Muscle layer of duodenum (tissue), 2 donors: Measurements from ENCODE around the gene PRKAA2.

ENCODE experiments used
- H3K27ac ChIP-seq: one replicate; pipeline ENCODE4 v1.7.0; 2013; ENCODE audit warnings: mild to moderate bottlenecking, low read length
- H3K27me3 ChIP-seq: one replicate; pipeline ENCODE4 v1.7.0; 2013; ENCODE audit warnings: low read depth, mild to moderate bottlenecking, control low read depth, low read length
- H3K36me3 ChIP-seq, 2 donors: one replicate each; pipeline ENCODE4 v1.7.0; 2013; ENCODE audit warnings: low read length in 2 of 2, control low read depth in 1 of 2, mild to moderate bottlenecking in 1 of 2; ENCODE audit not compliant: insufficient read depth in 2 of 2, control insufficient read depth in 1 of 2
- H3K4me1 ChIP-seq, 2 donors: one replicate each; pipeline ENCODE4 v1.7.0; 2013; ENCODE audit warnings: low read length in 2 of 2, mild to moderate bottlenecking in 2 of 2, control low read depth in 1 of 2, moderate library complexity in 1 of 2; ENCODE audit not compliant: insufficient read depth in 2 of 2, control insufficient read depth in 1 of 2
- H3K4me3 ChIP-seq, 2 donors: one replicate each; pipeline ENCODE4 v1.7.0; 2013; ENCODE audit warnings: low read length in 2 of 2, low read depth in 1 of 2, mild to moderate bottlenecking in 1 of 2
- H3K9me3 ChIP-seq, 2 donors: one replicate each; pipeline ENCODE4 v1.7.0; 2013; ENCODE audit warnings: low read length in 2 of 2, control low read depth in 1 of 2, mild to moderate bottlenecking in 1 of 2; ENCODE audit not compliant: control insufficient read depth in 1 of 2
- donor health status: healthy.

Gene PRKAA2

DNA sequence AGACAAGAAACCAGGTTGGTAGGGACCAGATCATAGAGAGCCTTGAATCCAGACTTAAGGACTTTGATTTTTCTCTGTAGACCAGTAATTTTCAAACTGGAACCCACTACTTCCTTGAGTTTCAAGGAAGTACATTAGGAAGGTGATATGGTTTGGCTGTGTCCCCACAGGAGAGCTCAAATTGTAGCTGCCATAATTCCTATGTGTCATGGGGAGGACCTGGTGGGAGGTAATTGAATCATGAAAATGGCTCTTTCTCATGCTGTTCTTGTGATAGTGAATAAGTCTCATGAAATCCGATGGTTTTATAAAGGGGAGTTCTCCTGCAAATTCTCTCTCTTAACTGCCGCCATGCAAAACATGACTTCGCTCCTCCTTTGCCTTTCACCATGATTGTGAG is 10.1 kb upstream of the PRKAA2 start:
- Histone ChIP-seq H3K4me1 (no peaks in the 10 kb centered on the region), H3K9me3 (no peaks in the 10 kb centered on the region), H3K27ac (no peak overlapping the region), H3K36me3 (no peaks in the 10 kb centered on the region), H3K27me3 (no peaks in the 10 kb centered on the region), H3K4me3 (no peak overlapping the region)

DNA sequence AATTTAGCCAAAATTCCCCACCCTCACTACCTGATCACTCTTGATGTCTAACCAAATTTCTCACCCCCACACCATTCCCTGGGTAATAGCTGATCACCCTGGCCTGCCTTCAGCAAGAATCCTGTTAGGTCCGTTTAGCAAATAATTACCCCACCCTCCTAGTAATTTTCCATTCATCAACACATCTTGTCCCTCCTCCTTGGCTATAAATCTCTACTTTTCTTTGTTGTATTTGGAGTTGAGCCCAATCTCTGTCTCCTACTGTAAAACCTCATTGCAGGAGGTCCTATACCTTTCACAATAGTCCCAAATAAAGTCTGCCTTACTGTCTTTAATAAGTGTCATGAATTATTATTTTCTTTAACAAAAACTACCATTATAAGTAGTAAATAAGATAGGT is 6.9 kb upstream of the PRKAA2 start:
- Histone ChIP-seq H3K4me1 (no peaks in the 10 kb centered on the region), H3K9me3 (no peaks in the 10 kb centered on the region), H3K27me3 (no peaks in the 10 kb centered on the region), H3K36me3 (no peaks in the 10 kb centered on the region), H3K4me3 (no peak overlapping the region), H3K27ac (no peak overlapping the region)

DNA sequence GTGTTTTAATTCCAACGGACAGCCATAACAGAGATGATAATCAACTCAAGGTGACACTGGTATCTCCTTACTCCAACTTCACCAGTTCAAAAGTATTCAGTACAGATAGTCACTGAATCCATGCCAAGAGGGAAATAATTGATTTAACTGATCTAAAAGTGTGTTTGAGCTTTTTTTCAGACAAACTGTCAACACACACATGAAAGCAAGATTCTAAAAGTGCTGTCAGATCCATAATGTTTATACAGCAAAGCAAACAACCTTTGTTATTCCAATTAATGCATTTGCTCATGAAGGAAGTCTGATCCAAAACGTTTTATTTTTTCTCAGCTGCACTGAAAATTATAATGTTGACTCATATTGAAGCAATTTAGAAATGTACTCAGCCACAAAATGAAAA is 5.9 kb upstream of the PRKAA2 start:
- no peak overlapping the region for H3K27ac ChIP-seq
- H3K9me3 ChIP-seq: no peaks in the 10 kb centered on the region
- H3K4me3 ChIP-seq: no peak overlapping the region
- H3K27me3 ChIP-seq: no peaks in the 10 kb centered on the region
- H3K4me1 ChIP-seq: no peaks in the 10 kb centered on the region
- H3K36me3 ChIP-seq: no peaks in the 10 kb centered on the region

DNA sequence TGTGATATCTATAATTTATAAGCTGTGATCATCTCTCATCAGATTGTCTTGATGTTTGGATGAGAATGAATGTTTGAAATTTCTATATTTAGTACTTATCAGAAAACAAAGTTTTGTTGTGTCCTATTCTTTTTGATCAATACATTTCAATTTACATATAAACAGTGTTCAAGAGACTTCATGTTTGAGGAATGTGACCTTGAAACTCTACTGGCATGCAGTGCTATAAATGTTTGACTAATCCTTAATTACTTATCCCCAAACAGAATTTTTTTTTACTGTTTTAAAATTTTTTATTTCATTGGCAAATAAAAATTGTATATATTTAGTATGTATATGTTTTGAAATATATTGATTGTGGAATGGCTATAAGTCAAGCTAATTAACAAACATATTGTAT is 1.5 kb upstream of the PRKAA2 start:
- H3K9me3 ChIP-seq: no peaks in the 10 kb centered on the region
- H3K27ac ChIP-seq: no peak overlapping the region
- no peaks in the 10 kb centered on the region for H3K27me3 ChIP-seq
- H3K4me1 ChIP-seq: no peaks in the 10 kb centered on the region
- H3K4me3 ChIP-seq: no peak overlapping the region
- no peaks in the 10 kb centered on the region for H3K36me3 ChIP-seq

DNA sequence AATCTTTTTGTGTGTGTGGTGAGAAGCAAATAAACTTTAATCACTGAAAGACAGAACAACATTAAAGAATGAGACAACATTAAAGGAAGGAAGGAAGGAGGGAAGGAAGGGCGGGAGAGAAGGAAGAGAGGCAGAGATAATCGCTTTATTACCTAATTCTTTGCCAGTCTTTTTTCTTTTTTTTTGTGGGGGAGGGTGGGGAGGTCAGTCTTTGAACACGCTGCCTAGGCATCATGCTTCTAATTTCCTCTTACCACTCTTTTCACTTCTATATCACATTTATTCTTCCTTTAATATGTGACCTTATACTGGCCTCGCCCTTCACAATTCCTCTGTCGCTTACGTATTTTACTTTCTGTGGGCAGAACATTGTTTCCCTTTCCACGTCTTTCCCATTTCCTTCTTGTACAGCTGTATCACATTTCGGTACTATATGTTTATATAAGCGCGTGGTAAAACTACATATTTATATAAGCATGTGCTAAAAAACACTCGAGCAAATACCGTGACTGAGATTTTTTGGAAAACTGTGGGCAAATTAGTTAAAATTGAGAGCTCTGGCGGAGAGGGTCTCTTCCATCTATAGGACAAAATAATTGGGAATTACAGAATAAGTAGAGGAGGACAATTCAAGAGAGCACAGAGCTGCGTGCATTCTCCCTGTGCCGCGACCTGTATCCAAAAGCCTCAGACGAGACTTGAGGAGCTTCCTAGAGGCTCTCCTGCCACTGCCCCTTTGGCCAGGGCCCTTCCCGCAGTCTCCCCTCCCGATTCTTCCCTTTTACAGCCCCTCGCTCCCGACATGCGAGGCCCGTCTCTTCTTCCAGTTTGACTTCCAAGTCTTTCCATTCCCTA is 823 bp upstream of the PRKAA2 start:
- peak overlapping the region; percentile 1 for H3K27ac ChIP-seq

DNA sequence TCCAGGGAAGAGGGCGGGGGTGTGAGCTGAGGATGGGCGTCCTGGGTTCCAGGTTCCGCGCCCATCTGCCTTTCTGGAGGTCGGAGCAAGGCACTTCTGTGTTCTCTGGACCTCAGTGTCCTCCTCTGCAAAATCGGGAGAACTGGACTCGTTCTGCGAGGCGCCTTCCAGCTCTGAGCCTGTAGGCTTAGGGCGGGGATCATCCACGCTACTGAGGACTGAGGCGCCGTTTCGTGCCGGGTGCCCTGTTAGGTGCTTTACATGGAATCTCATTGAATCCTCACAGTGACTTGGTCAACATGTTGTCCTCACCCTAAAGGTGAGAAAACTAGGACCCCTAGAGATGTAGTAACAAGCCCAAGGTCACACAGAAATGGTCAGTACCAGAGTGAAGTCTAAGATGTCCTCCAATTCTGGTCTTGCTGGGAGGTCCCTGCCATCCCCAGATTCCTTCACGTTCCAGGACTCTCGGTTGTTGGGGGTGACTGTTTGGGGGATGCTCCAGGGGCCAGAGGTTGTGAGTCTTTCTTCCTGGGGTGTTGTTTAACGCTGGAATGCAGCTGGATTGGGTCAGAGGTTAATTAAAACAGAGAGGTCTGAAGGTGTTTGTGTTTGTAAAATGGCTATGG is 677 bp downstream of the PRKAA2 start:
- H3K4me3 ChIP-seq: peak overlapping the region; percentile 71 to 75
- H3K27me3 ChIP-seq: no peaks in the 10 kb centered on the region
- no peaks in the 10 kb centered on the region for H3K4me1 ChIP-seq
- no peaks in the 10 kb centered on the region for H3K9me3 ChIP-seq
- H3K27ac ChIP-seq: peak overlapping the region; percentile 76
- H3K36me3 ChIP-seq: no peaks in the 10 kb centered on the region

More for the DNA sequence above, 823 bp upstream of the PRKAA2 start:
- no peaks in the 10 kb centered on the region for H3K9me3 ChIP-seq
- no peaks in the 10 kb centered on the region for H3K27me3 ChIP-seq
- H3K4me3 ChIP-seq: peak overlapping the region; percentile 59 to 71
- no peaks in the 10 kb centered on the region for H3K4me1 ChIP-seq
- H3K36me3 ChIP-seq: no peaks in the 10 kb centered on the region

DNA sequence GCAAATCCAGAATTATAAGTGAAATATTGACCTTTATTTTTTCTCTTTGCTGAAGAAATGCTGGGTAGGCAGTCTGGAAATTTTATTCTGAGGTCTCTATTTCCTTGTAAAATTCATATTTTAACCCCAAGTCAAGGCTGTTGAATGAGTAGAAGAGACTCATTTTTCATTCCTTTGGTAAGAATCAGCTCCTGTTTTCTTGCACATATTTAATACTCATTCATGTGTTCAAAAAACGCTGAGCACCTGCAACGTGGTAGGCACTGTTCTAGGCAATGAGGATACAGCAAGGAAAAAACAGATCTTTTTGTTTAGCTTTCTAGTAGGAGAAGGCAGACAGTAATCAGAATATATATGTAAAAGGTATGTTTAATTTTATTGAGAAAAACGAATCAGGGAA is 1.5 kb downstream of the PRKAA2 start:
- H3K4me3 ChIP-seq: peak overlapping the region in 1 of 2 donors; percentile 71
- H3K27ac ChIP-seq: no peak overlapping the region
- no peaks in the 10 kb centered on the region for H3K9me3 ChIP-seq
- no peaks in the 10 kb centered on the region for H3K27me3 ChIP-seq
- no peaks in the 10 kb centered on the region for H3K36me3 ChIP-seq
- no peaks in the 10 kb centered on the region for H3K4me1 ChIP-seq

DNA sequence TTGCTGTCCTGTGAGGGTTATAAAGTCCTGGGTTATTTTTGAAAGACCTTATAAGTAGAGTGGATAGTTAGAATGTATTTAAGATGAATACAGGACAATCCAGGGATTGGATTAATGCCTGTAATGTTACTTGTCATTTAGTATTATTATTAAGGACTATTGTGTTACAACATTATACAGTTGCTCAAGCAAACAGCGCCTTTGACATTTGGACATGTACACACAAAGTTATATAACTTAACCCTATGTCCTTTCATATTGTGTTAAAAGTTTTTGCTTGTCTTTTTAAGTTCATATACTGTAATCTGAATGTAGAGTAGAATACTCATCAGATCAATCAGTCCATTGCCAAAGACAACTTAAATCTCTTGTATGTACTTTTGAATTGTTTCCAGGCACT is 2.0 kb downstream of the PRKAA2 start:
- peak overlapping the region in 1 of 2 donors; percentile 71 for H3K4me3 ChIP-seq
- H3K4me1 ChIP-seq: no peaks in the 10 kb centered on the region
- no peaks in the 10 kb centered on the region for H3K9me3 ChIP-seq
- H3K27me3 ChIP-seq: no peaks in the 10 kb centered on the region
- no peaks in the 10 kb centered on the region for H3K36me3 ChIP-seq
- no peak overlapping the region for H3K27ac ChIP-seq

DNA sequence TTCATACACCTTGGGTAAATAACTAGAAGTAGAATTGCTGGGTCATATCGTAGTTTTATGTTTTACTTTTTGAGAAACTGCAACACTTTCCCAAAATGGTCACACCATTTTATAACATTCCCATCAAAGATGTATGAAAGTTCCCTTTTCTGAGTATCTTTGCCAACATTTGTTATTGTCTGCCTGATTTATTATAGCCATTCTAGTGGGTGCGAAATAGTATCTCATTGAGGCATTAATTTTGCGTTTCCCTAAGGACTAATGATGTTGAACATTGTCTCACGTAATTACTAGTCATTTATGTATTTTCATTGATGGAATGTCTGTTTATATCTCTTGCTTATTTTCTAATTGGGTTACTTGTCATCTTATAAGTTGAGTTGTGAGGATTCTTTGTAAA is 3.4 kb downstream of the PRKAA2 start:
- Histone ChIP-seq H3K36me3 (no peaks in the 10 kb centered on the region), H3K27ac (no peak overlapping the region), H3K27me3 (no peaks in the 10 kb centered on the region), H3K4me3 (no peak overlapping the region), H3K9me3 (no peaks in the 10 kb centered on the region), H3K4me1 (no peaks in the 10 kb centered on the region)

DNA sequence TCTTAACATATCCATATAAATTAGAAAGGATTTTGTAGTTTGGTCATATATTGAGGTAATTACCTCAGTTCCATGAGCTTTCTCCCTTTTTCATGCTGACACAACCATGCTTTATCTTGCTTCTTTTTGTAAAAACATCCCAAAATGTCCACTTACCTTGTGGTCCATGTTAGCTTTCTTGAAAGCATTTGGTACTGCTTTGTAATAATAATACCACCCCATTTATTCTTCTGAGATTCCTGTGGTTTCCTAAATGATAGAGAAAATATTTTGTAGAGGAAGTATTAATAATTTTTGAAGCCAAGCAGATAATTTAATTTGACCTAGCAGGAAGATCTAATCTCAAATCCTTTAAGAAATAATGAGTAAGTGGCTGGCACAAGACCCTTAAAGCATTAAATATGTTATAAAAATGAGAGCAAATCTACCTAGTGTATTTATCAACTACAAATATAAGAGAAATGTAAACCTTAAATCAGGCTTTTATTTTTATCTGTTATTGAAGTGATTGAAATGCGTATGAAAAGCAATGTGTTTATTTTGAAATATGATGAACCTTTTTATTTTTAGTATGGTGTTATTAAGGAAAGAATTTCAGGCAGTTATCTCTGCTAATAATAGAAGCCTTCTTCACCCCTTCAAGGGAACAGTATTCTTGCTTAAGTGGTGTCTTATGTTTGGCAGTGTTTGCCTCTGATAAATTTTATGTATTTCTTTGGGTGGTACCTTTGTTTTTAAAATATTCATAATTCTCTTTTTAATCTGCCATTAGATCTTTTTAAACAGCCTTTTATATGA is 9.2 kb downstream of the PRKAA2 start:
- no peaks in the 10 kb centered on the region for H3K4me1 ChIP-seq
- H3K4me3 ChIP-seq: no peak overlapping the region
- H3K36me3 ChIP-seq: no peaks in the 10 kb centered on the region
- H3K9me3 ChIP-seq: peaks cover 0 to 6% of the 10 kb centered on the region in 2 donors
- no peak overlapping the region for H3K27ac ChIP-seq
- H3K27me3 ChIP-seq: no peaks in the 10 kb centered on the region

DNA sequence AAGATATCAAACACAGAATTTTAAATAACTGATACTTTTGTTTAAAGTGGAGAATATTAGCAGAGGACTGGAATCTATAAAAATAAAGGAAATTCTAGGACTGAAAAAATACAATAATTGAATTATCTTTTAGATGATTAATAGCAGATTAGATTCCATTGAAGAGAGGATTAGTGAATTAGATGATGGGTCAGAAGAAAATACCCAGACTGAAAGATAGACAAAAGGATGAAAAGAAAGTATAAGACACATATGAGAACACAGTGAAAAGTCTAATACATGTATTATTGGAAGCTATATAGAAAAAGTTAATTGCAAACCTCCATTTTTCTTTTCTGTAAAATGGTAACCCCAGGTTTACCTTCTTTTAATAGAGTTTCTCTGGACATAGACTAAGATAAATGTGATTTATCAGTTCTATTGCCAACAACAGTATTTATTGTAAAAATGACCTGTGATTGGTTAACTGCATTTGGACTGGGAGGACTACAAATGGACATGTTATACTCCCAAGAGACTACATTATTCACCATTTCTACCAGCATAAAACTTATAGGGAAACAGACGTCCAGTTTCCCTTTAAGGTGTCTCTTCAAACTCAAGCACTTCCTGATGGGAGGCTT is 11.0 kb downstream of the PRKAA2 start:
- Histone ChIP-seq H3K4me3 (no peak overlapping the region), H3K27ac (no peak overlapping the region), H3K36me3 (no peaks in the 10 kb centered on the region), H3K9me3 (peaks cover 0 to 6% of the 10 kb centered on the region in 2 donors), H3K27me3 (no peaks in the 10 kb centered on the region), H3K4me1 (no peaks in the 10 kb centered on the region)
